Measurements from ENCODE around the gene RIPPLY3. TPM values are rescaled to one million over a fixed set of nuclear protein-coding genes. Genes with fewer than 3 reads are reported as not detected.

Gene RIPPLY3, protein sequence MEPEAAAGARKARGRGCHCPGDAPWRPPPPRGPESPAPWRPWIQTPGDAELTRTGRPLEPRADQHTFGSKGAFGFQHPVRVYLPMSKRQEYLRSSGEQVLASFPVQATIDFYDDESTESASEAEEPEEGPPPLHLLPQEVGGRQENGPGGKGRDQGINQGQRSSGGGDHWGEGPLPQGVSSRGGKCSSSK
- not detected for total RNA-seq

DNA sequence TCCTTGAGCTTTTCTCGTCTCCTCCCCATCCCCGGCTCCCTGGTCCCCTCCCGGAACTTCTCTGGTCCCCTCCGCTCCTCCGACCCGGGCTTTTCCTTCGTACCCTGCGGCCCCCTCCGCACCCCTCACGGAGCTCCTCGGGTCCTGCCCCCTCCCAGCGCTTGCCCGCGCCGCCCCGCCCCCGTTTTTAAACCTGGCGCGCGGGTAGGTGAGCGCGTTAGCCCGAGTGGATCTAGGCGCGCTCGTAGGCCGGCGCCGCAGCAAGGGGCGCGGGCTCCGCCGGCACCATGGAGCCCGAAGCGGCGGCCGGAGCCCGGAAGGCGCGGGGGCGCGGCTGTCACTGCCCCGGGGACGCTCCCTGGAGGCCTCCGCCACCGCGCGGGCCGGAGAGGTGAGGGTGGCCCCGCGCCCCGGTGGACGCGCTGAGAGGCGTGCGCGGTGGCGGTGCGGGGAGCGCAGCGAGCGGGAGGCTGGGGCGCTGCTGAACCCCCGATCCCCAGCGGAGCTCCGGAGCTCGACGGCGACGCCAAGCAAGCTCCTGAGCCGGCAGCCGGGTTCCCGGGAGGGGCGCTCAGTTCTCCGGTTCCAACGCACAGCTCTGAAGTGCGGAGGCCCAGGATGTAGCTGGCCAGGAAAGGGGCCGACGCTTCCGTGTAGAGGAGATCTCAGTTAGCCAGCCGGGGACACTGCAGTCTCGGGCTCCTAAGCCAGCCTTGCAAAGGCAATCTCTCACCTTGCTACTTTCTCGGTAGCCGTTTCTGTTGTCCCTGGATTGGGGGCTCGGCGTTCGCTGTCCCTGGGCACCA, at the start of gene RIPPLY3:
Gene RIPPLY3 (plus strand): TSS at position 217 of the 806 bp plus-strand sequence. CDS start 71 bp downstream, at position 288.
- DNase-seq: no peak
- intact Hi-C loops (cut with DNase I): no loop called here
- H3K36me3 ChIP-seq (replicated peaks in 1 of 2; ENCODE audit: insufficient read depth in 1 of 2, low read depth in 2 of 2): no peaks in the 10 kb centered on the region
- no peaks in the 10 kb centered on the region for H3K9me3 ChIP-seq
- no peak for ATAC-seq
- TF ChIP-seq, protein P1, sequence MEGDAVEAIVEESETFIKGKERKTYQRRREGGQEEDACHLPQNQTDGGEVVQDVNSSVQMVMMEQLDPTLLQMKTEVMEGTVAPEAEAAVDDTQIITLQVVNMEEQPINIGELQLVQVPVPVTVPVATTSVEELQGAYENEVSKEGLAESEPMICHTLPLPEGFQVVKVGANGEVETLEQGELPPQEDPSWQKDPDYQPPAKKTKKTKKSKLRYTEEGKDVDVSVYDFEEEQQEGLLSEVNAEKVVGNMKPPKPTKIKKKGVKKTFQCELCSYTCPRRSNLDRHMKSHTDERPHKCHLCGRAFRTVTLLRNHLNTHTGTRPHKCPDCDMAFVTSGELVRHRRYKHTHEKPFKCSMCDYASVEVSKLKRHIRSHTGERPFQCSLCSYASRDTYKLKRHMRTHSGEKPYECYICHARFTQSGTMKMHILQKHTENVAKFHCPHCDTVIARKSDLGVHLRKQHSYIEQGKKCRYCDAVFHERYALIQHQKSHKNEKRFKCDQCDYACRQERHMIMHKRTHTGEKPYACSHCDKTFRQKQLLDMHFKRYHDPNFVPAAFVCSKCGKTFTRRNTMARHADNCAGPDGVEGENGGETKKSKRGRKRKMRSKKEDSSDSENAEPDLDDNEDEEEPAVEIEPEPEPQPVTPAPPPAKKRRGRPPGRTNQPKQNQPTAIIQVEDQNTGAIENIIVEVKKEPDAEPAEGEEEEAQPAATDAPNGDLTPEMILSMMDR (IDR thresholded peaks at IDR 0.05): no peak
- no peak for TF ChIP-seq POLR2A (IDR thresholded peaks at IDR 0.05)
- peak within 1 kb of the TSS in 1 of 2 donors; percentile 28 for H3K4me3 ChIP-seq
- 1 to 2% methylated on average over 18 to 86 of the region's 87 CpGs for WGBS, 2 donors
- no peak within 1 kb of the TSS for H3K27ac ChIP-seq
- no peaks in the 10 kb centered on the region for H3K27me3 ChIP-seq
- peaks cover 20% of the 10 kb centered on the region for H3K4me1 ChIP-seq

DNA sequence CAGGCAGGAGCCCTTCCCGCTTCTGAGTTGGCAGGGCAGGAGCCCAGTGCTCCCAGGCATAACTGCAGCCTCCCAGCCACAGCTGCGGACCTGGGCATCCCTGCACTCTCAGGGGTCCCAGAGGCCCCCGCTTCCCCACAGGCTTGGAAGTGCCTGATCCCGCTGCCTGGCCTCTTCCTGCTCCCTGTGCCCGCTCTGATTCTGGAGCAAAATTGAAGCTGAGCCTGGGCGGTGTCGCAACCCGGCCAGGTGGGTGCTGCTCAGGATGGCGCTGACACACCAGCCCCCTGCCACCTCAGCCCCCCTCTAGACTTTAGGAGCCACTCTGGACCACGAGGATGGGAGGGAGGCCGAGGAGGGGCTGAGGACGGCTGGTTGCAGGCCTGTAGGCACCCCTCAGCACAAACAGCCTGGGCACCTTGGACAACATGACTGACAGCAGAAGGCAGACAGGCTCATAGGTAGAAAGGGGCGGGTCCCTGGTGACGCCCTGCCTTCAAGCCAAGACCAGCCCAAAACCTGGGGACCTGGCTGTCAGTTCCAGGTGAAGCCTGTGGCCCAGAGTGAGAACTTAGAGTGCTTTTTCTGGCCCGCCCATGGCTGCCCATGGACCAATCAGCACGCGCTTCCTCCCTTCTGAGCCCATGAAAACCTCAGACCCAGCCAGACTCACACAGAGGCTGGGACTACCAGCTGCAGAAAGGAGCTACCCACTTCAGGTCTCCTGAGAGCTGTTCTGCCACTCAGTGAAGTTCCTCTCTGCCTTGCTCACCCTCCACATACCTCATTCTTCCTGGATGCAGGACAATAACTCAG, 47.3 kb upstream of the RIPPLY3 start:
- intact Hi-C loops (cut with DNase I): no loop called here
- Histone ChIP-seq H3K27ac (no peak overlapping the region), H3K4me3 (no peak overlapping the region), H3K36me3 (replicated peaks in 1 of 2; ENCODE audit: insufficient read depth in 1 of 2, low read depth in 2 of 2) (peaks cover 0 to 4% of the 10 kb centered on the region in 2 donors), H3K9me3 (no peaks in the 10 kb centered on the region), H3K4me1 (no peaks in the 10 kb centered on the region), H3K27me3 (no peaks in the 10 kb centered on the region)
- ATAC-seq: no peak
- DNase-seq: no peak
- TF ChIP-seq, protein P1 (IDR thresholded peaks at IDR 0.05): no peak
- no peak for TF ChIP-seq POLR2A (IDR thresholded peaks at IDR 0.05)
- WGBS, 2 donors: 95 to 96% methylated on average over 6 to 17 of the region's 17 CpGs

DNA sequence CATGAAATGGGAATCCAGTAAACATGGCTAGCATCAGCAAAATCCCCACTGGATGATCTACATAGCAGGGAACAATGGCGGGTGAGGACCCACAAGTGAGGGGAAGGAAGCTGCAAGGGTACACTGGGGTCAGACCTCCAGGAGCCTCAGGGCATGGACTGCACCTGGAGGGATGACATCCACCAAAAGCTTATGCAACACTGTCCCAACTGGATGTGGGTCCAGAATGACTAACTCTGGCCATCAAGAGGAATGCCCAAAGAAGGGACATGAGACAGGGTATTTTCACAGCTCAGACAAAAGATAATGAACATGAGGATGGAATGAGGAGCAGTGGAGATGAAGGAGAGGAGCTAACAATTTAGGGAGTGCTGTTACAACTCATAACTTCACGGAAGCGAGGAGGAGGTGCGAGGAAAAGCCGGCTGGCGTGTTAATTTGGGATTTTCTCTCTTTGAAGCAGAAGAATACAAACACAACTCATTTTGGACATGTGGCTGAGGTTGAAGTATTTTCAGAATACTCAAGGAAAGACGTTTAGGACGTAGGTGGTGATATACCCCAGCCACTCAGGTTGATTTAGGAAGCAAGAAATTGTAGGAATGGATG, 45.7 kb upstream of the RIPPLY3 start:
- Histone ChIP-seq H3K27ac (no peak overlapping the region), H3K4me3 (no peak overlapping the region), H3K36me3 (replicated peaks in 1 of 2; ENCODE audit: insufficient read depth in 1 of 2, low read depth in 2 of 2) (peaks cover 0 to 1% of the 10 kb centered on the region in 2 donors), H3K4me1 (peaks cover 12% of the 10 kb centered on the region), H3K27me3 (no peaks in the 10 kb centered on the region), H3K9me3 (no peaks in the 10 kb centered on the region)
- no peak for TF ChIP-seq POLR2A (IDR thresholded peaks at IDR 0.05)
- TF ChIP-seq, protein P1 (IDR thresholded peaks at IDR 0.05): no peak
- no peak for DNase-seq
- intact Hi-C loops (cut with DNase I): no loop called here
- WGBS, 2 donors: 91 to 92% methylated on average over 8 of the region's 8 CpGs
- no peak for ATAC-seq

DNA sequence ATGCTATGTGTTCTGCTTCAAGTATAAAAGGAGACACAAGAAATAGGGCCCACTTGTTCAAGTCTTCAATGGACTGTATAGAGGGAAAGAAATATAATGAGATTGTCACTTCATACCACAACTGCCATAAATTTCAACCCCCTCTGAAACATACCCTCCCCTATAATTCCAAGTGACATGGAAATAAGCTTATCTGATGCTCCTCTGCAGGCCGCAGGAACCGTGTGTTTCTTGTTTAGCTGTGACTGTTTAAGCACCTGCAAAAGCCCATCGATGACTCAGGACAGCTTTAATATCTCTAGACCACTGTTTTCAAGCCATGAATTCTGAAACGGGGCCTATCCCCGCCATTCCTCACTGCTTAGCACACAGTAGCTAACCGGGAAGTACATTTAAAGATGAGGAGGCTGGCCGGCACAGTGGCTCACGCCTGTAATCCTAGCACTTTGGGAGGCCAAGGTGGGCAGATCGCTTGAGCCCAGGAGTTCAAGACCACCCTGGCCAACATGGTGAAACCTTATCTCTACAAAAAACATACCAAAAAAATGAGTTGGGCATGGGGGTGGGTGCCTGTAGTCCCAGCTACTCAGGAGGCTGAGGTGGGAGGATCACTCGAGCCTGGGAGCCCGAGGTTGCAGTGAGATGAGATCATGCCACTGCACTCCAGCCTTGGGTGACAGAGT, 44.3 kb upstream of the RIPPLY3 start:
- no peak for ATAC-seq

More for the DNA sequence above, 44.3 kb upstream of the RIPPLY3 start:
- DNase-seq: no peak
- H3K36me3 ChIP-seq (replicated peaks in 1 of 2; ENCODE audit: insufficient read depth in 1 of 2, low read depth in 2 of 2): no peaks in the 10 kb centered on the region
- WGBS, 2 donors: 88% methylated on average over 11 of the region's 11 CpGs
- H3K4me3 ChIP-seq: no peak overlapping the region
- peaks cover 16% of the 10 kb centered on the region for H3K4me1 ChIP-seq
- H3K27me3 ChIP-seq: no peaks in the 10 kb centered on the region
- TF ChIP-seq, protein P1 (IDR thresholded peaks at IDR 0.05): no peak
- TF ChIP-seq POLR2A (IDR thresholded peaks at IDR 0.05): no peak
- H3K27ac ChIP-seq: no peak overlapping the region
- intact Hi-C loops (cut with DNase I): no loop called here
- H3K9me3 ChIP-seq: no peaks in the 10 kb centered on the region
